ENCODE measurements around the gene KAZN.

The KAZN gene

GRCh38 chr1:15063783-15064182 is 465.3 kb downstream of the KAZN start:
- TF ChIP-seq RARB (CRISPR knock-in tag; IDR thresholded peaks at IDR 0.05) (no peak), ESRRG (CRISPR knock-in tag; IDR thresholded peaks at IDR 0.05) (no peak), ZC3H10 (CRISPR knock-in tag; IDR thresholded peaks at IDR 0.05) (no peak), ARNTL (CRISPR knock-in tag; IDR thresholded peaks at IDR 0.05; ENCODE audit: borderline replicate concordance, low read depth) (no peak), TCF4 (CRISPR knock-in tag; IDR thresholded peaks at IDR 0.05; ENCODE audit: borderline replicate concordance) (no peak), BACH2 (CRISPR knock-in tag; IDR thresholded peaks at IDR 0.05; ENCODE audit: borderline replicate concordance) (no peak)
- ATAC-seq: no peak

- no peak; the same call in 2 of the 3 replicates for ATAC-seq
- TF ChIP-seq TOX (CRISPR knock-in tag; IDR thresholded peaks at IDR 0.05; ENCODE audit: borderline replicate concordance) (no peak), ZNF565 (CRISPR knock-in tag; conservative IDR thresholded peaks at IDR 0.05; ENCODE audit: low read depth) (no peak), CSDC2 (CRISPR knock-in tag; IDR thresholded peaks at IDR 0.05) (no peak)
These were observed 465.9 kb downstream of the KAZN start for GRCh38 chr1:15064217-15064929.

- ATAC-seq: no peak
- no peak for TF ChIP-seq CREB5 (CRISPR knock-in tag; IDR thresholded peaks at IDR 0.05; ENCODE audit: low read depth)
- TF ChIP-seq GLIS3 (CRISPR knock-in tag; IDR thresholded peaks at IDR 0.05): no peak
- no peak for TF ChIP-seq OSR1 (CRISPR knock-in tag; IDR thresholded peaks at IDR 0.05)
- TF ChIP-seq ESRRG (CRISPR knock-in tag; IDR thresholded peaks at IDR 0.05): no peak
- TF ChIP-seq CSRNP3 (CRISPR knock-in tag; IDR thresholded peaks at IDR 0.05): no peak
- no peak for TF ChIP-seq SNAI2 (CRISPR knock-in tag; IDR thresholded peaks at IDR 0.05)
- no peak for TF ChIP-seq ZFP3 (CRISPR knock-in tag; IDR thresholded peaks at IDR 0.05)
These were observed 466.8 kb downstream of the KAZN start for GRCh38 chr1:15065291-15065690.

- no peak for TF ChIP-seq ISL1 (CRISPR knock-in tag; IDR thresholded peaks at IDR 0.05)
- TF ChIP-seq TCF4 (CRISPR knock-in tag; IDR thresholded peaks at IDR 0.05; ENCODE audit: borderline replicate concordance): no peak
- TF ChIP-seq TSHZ2 (CRISPR knock-in tag; IDR thresholded peaks at IDR 0.05): no peak
- ATAC-seq: no peak
These were observed 467.3 kb downstream of the KAZN start for GRCh38 chr1:15065736-15066135.

GRCh38 chr1:15066191-15066590 is 467.7 kb downstream of the KAZN start:
- TF ChIP-seq OSR1 (CRISPR knock-in tag; IDR thresholded peaks at IDR 0.05): no peak
- no peak for ATAC-seq

- no peak for ATAC-seq
- no peak for TF ChIP-seq PATZ1 (CRISPR knock-in tag; IDR thresholded peaks at IDR 0.05; ENCODE audit: borderline replicate concordance)
- TF ChIP-seq ESRRG (CRISPR knock-in tag; IDR thresholded peaks at IDR 0.05): no peak
- TF ChIP-seq ZNF565 (CRISPR knock-in tag; conservative IDR thresholded peaks at IDR 0.05; ENCODE audit: low read depth): no peak
- no peak for TF ChIP-seq ARNTL (CRISPR knock-in tag; IDR thresholded peaks at IDR 0.05; ENCODE audit: borderline replicate concordance, low read depth)
- no peak for TF ChIP-seq OSR1 (CRISPR knock-in tag; IDR thresholded peaks at IDR 0.05)
- TF ChIP-seq ZNF8 (CRISPR knock-in tag; IDR thresholded peaks at IDR 0.05): no peak
- no peak for TF ChIP-seq ISL1 (CRISPR knock-in tag; IDR thresholded peaks at IDR 0.05)
- TF ChIP-seq ZFP3 (CRISPR knock-in tag; IDR thresholded peaks at IDR 0.05): no peak
- TF ChIP-seq PPARA (CRISPR knock-in tag; IDR thresholded peaks at IDR 0.05; ENCODE audit: borderline replicate concordance): no peak
- no peak for TF ChIP-seq RARB (CRISPR knock-in tag; IDR thresholded peaks at IDR 0.05)
- no peak for TF ChIP-seq CSRNP3 (CRISPR knock-in tag; IDR thresholded peaks at IDR 0.05)
- no peak for TF ChIP-seq TSHZ2 (CRISPR knock-in tag; IDR thresholded peaks at IDR 0.05)
These were observed 468.7 kb downstream of the KAZN start for GRCh38 chr1:15067148-15067547.
